Stimulated activated CD4-positive, alpha-beta T cell treated with anti-CD3 and anti-CD28 coated beads, Interleukin-12 subunit alpha, Interleukin-12 subunit beta, amount 100 ng/mL, for 24 hours (primary cell): ENCODE data around the gene ZNRF2.
"Not testable (repeated sequence)": the region's sequence is repeated elsewhere in the genome, so short reads cannot be mapped to it uniquely, and the experiment has no call there.

Source experiments
- DNase-seq, 2 experiments: peaks; one replicate each; pipeline ENCODE4 v3.0.0-alpha.2; 2020; ENCODE audit warnings: low read depth in 2 of 2

ZNRF2 gene

GRCh38 chr7:30263090-30263710 lies 21.2 kb upstream of the ZNRF2 start:
- no peak for DNase-seq

- DNase-seq: no peak
Measured at GRCh38 chr7:30264052-30264451, 20.3 kb upstream of the ZNRF2 start.

- DNase-seq: not testable (repeated sequence)
Measured at GRCh38 chr7:30265189-30265588, 19.2 kb upstream of the ZNRF2 start.

- DNase-seq: no peak
Measured at GRCh38 chr7:30266686-30267085, 17.7 kb upstream of the ZNRF2 start.

GRCh38 chr7:30268586-30268985 lies 15.8 kb upstream of the ZNRF2 start:
- no peak for DNase-seq

GRCh38 chr7:30269490-30269889 lies 14.9 kb upstream of the ZNRF2 start:
- no peak for DNase-seq

- no peak for DNase-seq
Measured at GRCh38 chr7:30270921-30271320, 13.5 kb upstream of the ZNRF2 start.

GRCh38 chr7:30272126-30272525 lies 12.3 kb upstream of the ZNRF2 start:
- no peak for DNase-seq

- no peak for DNase-seq
Measured at GRCh38 chr7:30273552-30273951, 10.8 kb upstream of the ZNRF2 start.

GRCh38 chr7:30274641-30275040 lies 9.8 kb upstream of the ZNRF2 start:
- DNase-seq: no peak

GRCh38 chr7:30276203-30276900 lies 8.0 kb upstream of the ZNRF2 start:
- DNase-seq: no peak

- no peak for DNase-seq
Measured at GRCh38 chr7:30278376-30278775, 6.0 kb upstream of the ZNRF2 start.

- no peak for DNase-seq
Measured at GRCh38 chr7:30278849-30279652, 5.3 kb upstream of the ZNRF2 start.

- no peak for DNase-seq
Measured at GRCh38 chr7:30279653-30279904, 4.8 kb upstream of the ZNRF2 start.

- no peak for DNase-seq
Measured at GRCh38 chr7:30280631-30281030, 3.8 kb upstream of the ZNRF2 start.

GRCh38 chr7:30281263-30281662 lies 3.1 kb upstream of the ZNRF2 start:
- no peak for DNase-seq

GRCh38 chr7:30281791-30282190 lies 2.6 kb upstream of the ZNRF2 start:
- no peak for DNase-seq

- DNase-seq: no peak
Measured at GRCh38 chr7:30282735-30283134, 1.7 kb upstream of the ZNRF2 start.

- peak in 1 of 2 experiments; percentile 4 for DNase-seq
Measured at GRCh38 chr7:30285067-30285535, 704 bp downstream of the ZNRF2 start.

- peak; percentile 19 to 37 for DNase-seq
Measured at GRCh38 chr7:30285536-30286284, 1.3 kb downstream of the ZNRF2 start.

- DNase-seq: no peak
Measured at GRCh38 chr7:30286749-30287148, 2.4 kb downstream of the ZNRF2 start.

GRCh38 chr7:30287625-30288024 lies 3.2 kb downstream of the ZNRF2 start:
- DNase-seq: not testable (repeated sequence)
